IPS-18c (cell line): Measurements from ENCODE around the gene FBXO27.
"Not testable (repeated sequence)": the region's sequence is repeated elsewhere in the genome, so short reads cannot be mapped to it uniquely, and the experiment has no call there.

Experiments used
- H3K4me3 ChIP-seq: 2 replicates; pipeline ENCODE4 v1.7.0; 2013; ENCODE audit warnings: low read depth, mild to moderate bottlenecking, low read length, moderate library complexity; ENCODE audit not compliant: insufficient read depth
- H3K9me3 ChIP-seq: one replicate; pipeline ENCODE4 v1.6.1; 2013; ENCODE audit warnings: mild to moderate bottlenecking, low read length, moderate library complexity; ENCODE audit not compliant: control insufficient read depth, insufficient read depth

FBXO27 gene, protein sequence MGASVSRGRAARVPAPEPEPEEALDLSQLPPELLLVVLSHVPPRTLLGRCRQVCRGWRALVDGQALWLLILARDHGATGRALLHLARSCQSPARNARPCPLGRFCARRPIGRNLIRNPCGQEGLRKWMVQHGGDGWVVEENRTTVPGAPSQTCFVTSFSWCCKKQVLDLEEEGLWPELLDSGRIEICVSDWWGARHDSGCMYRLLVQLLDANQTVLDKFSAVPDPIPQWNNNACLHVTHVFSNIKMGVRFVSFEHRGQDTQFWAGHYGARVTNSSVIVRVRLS

GRCh38 chr19:39032063-39032918 is at the start of gene FBXO27:
FBXO27 (minus strand) TSS chr19:39032549; CDS start chr19:39032227, 322 bp downstream.
- Histone ChIP-seq H3K4me3 (peak within 1 kb of the TSS; percentile 84), H3K9me3 (peaks cover 4% of the 10 kb centered on the region)

GRCh38 chr19:39080431-39080830 is 48.1 kb upstream of the FBXO27 start:
- Histone ChIP-seq H3K9me3 (no peaks in the 10 kb centered on the region), H3K4me3 (no peak overlapping the region)

GRCh38 chr19:39078436-39079200 is 46.3 kb upstream of the FBXO27 start:
- Histone ChIP-seq H3K9me3 (no peaks in the 10 kb centered on the region), H3K4me3 (no peak overlapping the region)

GRCh38 chr19:39077323-39077722 is 45.0 kb upstream of the FBXO27 start:
- Histone ChIP-seq H3K4me3 (no peak overlapping the region), H3K9me3 (no peaks in the 10 kb centered on the region)

DNA sequence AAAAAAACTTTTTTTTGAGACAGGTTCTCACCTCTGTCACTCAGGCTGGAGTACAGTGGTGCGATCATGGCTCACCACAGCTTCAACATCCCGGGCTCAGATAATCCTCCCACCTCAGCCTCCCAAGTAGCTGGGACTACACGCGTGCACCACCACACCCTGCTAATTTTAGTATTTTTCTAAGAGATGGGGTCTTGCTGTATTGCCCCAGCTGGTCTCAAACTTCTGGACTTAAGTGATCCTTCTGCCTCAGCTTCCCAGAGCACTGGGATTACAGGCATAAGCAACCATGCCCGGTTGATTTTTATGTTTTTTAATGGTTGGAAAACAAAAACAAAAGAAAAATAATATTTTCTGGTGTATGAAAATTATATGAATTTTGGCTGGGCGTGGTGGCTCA is 42.6 kb upstream of the FBXO27 start:
- Histone ChIP-seq H3K9me3 (no peaks in the 10 kb centered on the region), H3K4me3 (no peak overlapping the region)

GRCh38 chr19:39074205-39074692 is 41.9 kb upstream of the FBXO27 start:
- Histone ChIP-seq H3K9me3 (no peaks in the 10 kb centered on the region), H3K4me3 (no peak overlapping the region)

DNA sequence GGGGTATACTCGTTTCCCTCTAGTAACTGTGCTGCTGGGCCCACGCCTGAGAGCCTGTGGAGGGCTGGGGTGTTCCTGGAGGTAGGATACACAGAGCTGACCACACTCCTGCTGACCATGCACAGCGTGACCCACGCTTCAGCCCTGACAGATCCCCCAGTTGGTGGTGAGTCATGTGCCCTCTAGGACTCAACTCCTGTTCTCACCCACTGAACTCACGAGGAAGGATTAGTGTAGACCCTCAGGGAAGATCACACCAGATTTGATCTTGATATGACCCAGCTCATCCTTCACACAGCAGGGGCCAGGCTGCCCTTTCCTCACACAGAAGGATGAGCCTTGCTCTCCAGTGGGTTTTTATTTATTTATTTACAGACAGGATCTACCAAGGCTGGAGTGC is 38.5 kb upstream of the FBXO27 start:
- Histone ChIP-seq H3K9me3 (no peaks in the 10 kb centered on the region), H3K4me3 (no peak overlapping the region)

DNA sequence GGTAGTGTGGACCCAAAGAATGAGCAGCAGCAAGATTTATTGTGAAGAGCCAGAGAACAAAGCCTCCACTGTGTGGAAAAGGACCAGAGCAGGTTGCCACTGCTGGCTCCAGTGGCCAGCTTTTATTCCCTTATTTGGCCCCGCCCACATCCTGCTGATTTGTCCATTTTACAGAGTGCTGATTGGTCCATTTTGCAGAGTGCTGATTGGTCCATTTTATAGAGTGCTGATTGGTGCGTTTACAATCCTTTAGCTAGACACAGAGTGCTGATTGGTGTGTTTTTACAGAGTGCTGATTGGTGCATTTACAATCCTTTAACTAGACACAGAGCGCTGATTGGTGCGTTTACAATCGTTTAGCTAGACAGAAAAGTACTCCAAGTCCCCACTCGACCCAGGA is 35.9 kb upstream of the FBXO27 start:
- not testable (repeated sequence) for H3K4me3 ChIP-seq, H3K9me3 ChIP-seq

- Histone ChIP-seq H3K9me3 (no peaks in the 10 kb centered on the region), H3K4me3 (no peak overlapping the region)
Measured at GRCh38 chr19:39067104-39067503, 34.8 kb upstream of the FBXO27 start.

DNA sequence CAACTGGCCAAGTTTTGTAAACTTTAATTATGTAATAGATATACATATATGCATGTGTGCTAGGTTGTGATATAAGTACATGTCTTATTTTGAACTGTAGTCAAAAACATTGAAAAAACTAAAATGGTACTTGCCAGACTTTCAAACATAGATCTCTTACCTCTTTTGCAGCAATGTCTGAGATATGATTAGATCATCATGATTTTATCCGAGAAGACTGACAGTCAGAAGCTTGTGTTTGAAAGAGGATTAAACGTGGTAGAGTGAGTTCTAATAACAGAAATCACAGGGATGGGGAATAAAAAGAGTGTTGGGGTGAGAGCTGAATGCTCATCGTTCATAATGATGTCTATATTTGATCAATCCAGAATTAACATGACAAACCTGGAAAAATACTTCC is 33.6 kb upstream of the FBXO27 start:
- H3K4me3 ChIP-seq, result no peak overlapping the region
- no peaks in the 10 kb centered on the region for H3K9me3 ChIP-seq

DNA sequence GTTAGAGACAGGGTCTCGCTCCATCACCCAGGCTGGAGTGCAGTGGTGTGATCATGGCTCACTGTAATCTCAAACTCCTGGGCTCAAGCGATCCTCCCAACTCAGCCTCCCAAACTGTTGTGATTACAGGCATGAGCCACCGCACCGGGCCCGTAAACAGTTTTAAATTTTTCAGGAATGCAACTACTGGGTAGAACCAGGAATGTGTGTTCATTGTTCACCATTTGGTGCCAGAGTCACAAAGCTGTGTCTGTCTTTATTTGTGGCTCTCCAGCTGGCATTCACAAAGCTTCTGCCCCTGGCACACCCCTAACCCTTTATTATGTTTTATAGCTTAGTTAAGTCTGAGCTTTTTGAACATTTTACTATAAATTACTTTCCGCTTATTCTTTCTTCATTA is 32.1 kb upstream of the FBXO27 start:
- H3K4me3 ChIP-seq, result no peak overlapping the region
- H3K9me3 ChIP-seq, result no peaks in the 10 kb centered on the region

GRCh38 chr19:39060171-39060570 is 27.8 kb upstream of the FBXO27 start:
- no peak overlapping the region for H3K4me3 ChIP-seq
- no peaks in the 10 kb centered on the region for H3K9me3 ChIP-seq

- Histone ChIP-seq H3K4me3 (no peak overlapping the region), H3K9me3 (peaks cover 3% of the 10 kb centered on the region)
Measured at GRCh38 chr19:39059302-39059701, 27.0 kb upstream of the FBXO27 start.

DNA sequence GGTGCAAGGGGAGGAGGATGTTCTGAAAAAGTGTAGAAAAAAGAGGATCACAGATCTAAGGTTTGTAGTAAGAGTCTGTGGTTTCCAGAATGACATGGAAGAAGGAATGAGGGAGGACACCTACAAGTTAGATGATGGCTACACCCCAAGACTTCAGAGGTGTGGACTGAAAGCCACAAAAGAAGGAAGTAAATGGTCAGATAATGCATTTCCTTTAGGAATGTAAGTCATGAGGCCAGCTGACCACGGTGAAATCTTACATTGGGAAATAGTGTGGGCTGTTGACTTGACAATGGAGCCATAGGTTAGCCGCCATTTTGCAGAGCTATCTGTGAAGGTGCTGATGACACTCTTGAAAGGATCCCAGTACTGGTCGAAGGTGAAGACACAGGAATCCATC is 25.3 kb upstream of the FBXO27 start:
- Histone ChIP-seq H3K9me3 (peaks cover 5% of the 10 kb centered on the region), H3K4me3 (no peak overlapping the region)

GRCh38 chr19:39054091-39054470 is 21.7 kb upstream of the FBXO27 start:
- H3K9me3 ChIP-seq, result peaks cover 5% of the 10 kb centered on the region
- no peak overlapping the region for H3K4me3 ChIP-seq

GRCh38 chr19:39053276-39054090 is 21.1 kb upstream of the FBXO27 start:
- no peak overlapping the region for H3K4me3 ChIP-seq
- H3K9me3 ChIP-seq, result peaks cover 5% of the 10 kb centered on the region

- H3K4me3 ChIP-seq, result no peak overlapping the region
- H3K9me3 ChIP-seq, result peaks cover 5% of the 10 kb centered on the region
Measured at GRCh38 chr19:39052846-39053245, 20.5 kb upstream of the FBXO27 start.
